Stimulated activated CD4-positive, alpha-beta T cell treated with anti-CD3 and anti-CD28 coated beads, Interleukin-1b, Interleukin-23, amount 100 ng/mL, for 24 hours (primary cell): ENCODE measurements around the gene CCDC179.

Experiments used
- DNase-seq, 4 experiments: peaks; one replicate each; pipeline ENCODE4 v3.0.0-alpha.2; 2020; ENCODE audit warnings: low read depth in 4 of 4, low spot score in 1 of 4

The CCDC179 gene

DNA sequence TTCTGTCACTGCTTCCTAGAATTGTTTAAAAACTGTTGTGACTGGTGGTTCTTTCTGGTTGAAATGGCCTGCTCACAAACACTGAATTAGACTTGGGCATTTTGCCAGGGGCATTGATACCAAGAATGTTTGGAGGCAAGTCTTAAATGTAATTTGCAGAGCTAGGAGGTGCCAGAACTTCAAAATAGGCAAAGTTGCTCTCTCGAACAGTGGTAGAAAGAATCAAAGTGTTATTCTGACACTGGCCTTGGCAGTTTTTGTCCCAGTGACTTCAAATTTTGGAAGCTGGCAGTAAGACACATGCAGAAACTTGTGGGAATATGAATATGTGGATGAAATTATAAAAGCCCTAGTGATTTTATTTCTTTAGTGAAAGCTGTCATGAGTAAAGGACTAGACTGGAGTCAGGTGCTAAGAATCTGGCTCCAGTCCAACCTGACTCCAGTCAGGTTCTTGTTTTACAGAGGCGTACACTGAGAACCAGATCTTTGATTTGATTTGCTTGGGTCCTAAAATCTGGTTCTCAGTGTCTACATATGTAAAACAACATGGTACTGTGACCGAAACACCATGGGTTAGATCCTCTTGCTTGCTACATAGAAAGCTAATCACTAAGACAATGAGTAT lies 51.6 kb downstream of the CCDC179 start:
- no peak for DNase-seq

GRCh38 chr11:22807855-22808570 lies 52.3 kb downstream of the CCDC179 start:
- no peak for DNase-seq

DNA sequence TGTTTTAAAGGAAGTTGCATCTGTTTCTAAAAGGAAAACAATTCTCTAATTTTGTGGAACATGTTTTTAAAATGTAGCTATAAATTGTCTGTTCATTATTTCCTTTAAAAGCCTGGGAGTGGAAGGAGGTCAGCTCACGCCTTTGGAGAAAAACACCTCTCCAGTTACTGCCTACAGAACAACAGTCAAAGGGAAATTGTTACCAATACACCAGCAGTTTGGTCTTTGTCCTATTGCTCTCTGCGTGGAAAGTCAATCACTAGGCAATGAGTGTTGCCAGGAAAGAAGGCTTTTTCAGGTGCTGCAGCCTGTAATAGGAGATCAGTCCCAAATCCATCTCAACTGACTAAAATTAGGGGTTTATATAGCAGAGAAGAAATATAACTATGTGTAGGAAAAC lies 52.9 kb downstream of the CCDC179 start:
- DNase-seq, result no peak

GRCh38 chr11:22802861-22803260 lies 57.4 kb downstream of the CCDC179 start:
- DNase-seq, result no peak

DNA sequence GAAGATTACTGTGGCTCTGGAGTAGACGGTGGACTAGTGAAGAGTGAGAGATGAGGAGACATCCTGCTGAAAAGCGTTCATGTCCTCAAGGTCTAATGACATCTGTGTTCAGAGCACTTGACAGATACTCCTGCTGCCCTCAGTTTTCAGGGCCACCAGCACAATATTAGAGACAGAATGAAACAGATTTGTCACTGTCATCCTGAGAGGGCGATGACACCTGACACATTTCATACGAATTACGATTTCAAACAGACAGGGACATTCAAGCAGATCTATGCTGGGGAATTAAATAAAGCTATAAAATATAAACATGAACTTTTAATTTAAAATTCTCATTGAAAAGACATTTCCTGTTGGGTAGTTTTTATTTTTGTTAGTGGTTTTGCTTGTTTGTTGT lies 59.8 kb downstream of the CCDC179 start:
- no peak for DNase-seq

- no peak for DNase-seq
Observed at GRCh38 chr11:22798901-22799300, 61.4 kb downstream of the CCDC179 start.

DNA sequence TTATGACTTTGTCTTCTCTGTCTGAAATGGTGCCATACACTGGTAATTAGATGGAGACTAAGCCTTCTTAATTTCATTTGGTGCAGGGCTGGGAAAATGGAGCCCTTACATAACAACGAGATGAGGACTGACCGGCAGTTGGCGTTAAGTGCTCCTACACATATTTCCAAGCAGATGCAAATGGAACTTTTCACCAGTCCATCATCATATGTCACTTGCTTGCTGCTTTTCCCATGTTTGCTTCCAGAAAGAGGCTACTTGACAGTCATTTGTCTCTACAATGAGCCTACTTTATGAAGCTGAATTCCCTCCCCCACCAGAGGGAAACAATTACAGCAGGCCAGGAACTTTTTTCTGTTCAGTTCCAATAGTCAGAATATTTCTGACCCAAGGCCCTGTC lies 63.2 kb downstream of the CCDC179 start:
- no peak for DNase-seq
